GM18517 (cell line): ENCODE measurements around the gene ELP2.

Source experiments
- ATAC-seq: cut with Tn5 transposase; IDR thresholded peaks from one replicate; pipeline ENCODE4 v1.9.1; 2021; ENCODE audit warnings: mild to moderate bottlenecking, moderate library complexity; ENCODE audit not compliant: unreplicated experiment

ELP2 gene

GRCh38 chr18:36215577-36215976, 85.9 kb downstream of the ELP2 start:
- ATAC-seq: no peak

DNA sequence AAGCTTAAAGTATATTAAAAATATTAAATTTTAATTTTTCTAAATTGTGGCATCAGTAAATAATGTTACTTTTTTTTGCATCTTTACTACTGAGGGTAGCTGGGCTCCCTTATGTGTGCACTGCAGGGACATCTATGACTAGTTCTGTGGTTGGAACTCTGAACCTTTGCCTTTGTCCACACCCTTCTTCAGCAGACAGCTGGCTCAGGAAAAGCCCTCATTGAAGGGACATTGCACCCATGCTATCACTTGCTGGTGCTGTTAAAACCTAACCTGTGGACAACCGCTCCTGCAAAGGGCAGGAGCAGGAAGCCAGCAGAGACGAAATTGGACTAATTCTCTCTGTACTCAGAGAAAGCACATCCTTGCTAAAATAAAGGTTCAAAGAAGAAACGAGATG, 87.6 kb downstream of the ELP2 start:
- ATAC-seq: no peak

DNA sequence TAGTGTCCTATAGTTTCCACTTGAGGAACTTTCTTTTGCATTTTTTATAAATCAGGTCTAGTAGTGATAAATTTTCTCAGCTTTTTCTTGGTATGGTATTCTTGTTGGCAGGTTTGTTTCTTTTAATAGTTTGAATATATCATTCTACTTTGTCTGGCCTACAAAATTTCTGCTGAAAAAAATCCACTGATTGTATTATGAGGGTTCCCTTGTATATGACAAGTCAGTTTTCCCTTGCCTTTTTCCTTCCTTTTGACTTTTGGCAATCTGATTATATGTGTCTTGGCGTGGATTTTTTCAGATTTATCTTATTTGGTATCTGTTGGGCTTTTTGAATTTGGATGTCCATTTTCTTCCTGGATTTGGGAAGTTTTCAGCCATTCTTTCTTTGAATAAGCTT, 99.5 kb downstream of the ELP2 start:
- ATAC-seq: no peak
